HG03439 (cell line): ENCODE data around the gene CTAGE4.
"Not testable (repeated sequence)": the region's sequence is repeated elsewhere in the genome, so short reads cannot be mapped to it uniquely, and the experiment has no call there.

Experiments used
- ATAC-seq: cut with Tn5 transposase; IDR thresholded peaks from one replicate; pipeline ENCODE4 v1.9.1; 2021; ENCODE audit warnings: mild to moderate bottlenecking, moderate library complexity; ENCODE audit not compliant: unreplicated experiment

The CTAGE4 gene, protein sequence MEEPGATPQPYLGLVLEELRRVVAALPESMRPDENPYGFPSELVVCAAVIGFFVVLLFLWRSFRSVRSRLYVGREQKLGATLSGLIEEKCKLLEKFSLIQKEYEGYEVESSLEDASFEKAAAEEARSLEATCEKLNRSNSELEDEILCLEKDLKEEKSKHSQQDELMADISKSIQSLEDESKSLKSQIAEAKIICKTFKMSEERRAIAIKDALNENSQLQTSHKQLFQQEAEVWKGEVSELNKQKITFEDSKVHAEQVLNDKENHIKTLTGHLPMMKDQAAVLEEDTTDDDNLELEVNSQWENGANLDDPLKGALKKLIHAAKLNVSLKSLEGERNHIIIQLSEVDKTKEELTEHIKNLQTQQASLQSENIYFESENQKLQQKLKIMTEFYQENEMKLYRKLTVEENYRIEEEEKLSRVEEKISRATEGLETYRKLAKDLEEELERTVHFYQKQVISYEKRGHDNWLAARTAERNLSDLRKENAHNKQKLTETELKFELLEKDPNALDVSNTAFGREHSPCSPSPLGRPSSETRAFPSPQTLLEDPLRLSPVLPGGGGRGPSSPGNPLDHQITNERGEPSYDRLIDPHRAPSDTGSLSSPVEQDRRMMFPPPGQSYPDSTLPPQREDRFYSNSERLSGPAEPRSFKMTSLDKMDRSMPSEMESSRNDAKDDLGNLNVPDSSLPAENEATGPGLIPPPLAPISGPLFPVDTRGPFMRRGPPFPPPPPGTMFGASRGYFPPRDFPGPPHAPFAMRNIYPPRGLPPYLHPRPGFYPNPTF

DNA sequence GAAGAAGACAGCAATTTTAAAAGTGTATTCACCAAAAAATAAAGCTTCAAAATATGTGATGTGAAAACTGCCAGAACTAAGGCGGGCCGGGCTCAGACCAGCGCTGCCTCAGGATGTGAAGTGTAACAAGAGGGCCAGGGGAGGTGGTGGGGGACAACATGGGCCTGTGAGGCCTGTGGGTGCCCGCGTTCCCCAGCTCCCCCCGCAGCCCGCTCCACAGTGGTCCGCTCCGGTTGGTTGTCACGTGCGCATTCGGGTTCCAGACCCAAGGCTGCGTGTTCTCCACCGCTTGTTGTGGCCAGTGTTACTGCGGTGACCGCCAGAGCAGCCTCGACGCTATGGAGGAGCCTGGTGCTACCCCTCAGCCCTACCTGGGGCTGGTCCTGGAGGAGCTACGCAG lies at the start of gene CTAGE4:
CTAGE4 (plus strand) TSS at position 301 of the 400 bp plus-strand sequence; CDS start at position 339, 38 bp downstream.
- not testable (repeated sequence) for ATAC-seq

DNA sequence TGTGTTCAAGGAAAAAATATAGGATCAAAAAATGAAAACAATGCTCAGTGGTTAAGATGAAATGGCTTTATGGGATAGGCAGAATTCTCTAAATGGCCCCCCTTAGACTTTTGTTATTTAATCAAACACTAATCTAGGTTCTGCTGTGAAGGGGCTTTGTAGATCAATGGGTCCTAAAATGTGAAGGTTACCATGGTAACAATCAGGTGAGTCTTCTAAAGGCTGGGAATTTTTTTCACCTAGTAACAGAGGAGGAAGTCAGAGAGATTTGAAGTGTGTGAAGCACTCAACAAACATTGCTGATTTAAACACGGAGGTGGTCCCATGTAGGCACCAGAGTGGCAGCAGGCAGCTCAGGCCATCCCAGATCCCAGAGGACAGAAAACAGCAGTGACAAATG lies 49.1 kb upstream of the CTAGE4 start:
- ATAC-seq = no peak

DNA sequence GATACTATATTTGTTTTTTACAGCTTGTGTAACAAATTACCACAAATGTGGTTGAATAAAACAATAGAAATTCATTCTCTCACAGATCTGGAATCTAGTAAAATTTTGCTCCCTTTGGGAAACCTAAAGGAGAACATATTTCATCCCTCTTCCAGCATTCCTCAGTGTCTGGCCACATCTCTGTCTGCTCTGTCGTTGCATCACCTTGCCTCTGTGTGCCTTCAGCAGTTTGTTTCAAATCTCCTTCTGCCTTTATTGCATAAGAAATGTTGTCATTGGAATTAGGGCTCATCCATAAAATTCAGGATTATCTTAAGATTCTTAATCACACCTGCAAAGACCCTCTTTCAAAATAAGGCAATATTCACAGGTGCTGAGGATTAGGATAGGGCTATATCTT lies 45.8 kb upstream of the CTAGE4 start:
- ATAC-seq = no peak

- no peak for ATAC-seq
Measured at GRCh38 chr7:144142187-144142586, 41.1 kb upstream of the CTAGE4 start.

DNA sequence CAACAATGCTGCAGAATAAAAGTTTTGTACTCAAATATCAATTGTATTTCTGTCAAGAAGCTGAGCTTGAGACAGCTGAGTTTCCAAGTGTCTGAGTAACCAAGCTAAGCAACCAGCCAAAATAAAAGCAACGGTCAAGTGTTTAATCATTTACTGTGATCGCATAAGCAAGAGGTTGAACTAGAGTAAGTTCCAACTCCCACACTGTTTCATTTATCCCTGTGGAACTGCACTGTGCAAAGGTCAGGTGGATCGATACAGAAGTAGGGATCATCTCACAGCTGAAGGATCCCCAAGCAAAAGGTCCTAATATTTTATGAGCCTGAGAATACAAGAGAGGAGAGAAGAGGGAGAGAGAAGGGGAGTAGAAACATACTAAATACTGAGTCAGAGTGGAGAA lies 38.8 kb upstream of the CTAGE4 start:
- ATAC-seq = no peak

- no peak for ATAC-seq
Measured at GRCh38 chr7:144148224-144148827, 34.9 kb upstream of the CTAGE4 start.

DNA sequence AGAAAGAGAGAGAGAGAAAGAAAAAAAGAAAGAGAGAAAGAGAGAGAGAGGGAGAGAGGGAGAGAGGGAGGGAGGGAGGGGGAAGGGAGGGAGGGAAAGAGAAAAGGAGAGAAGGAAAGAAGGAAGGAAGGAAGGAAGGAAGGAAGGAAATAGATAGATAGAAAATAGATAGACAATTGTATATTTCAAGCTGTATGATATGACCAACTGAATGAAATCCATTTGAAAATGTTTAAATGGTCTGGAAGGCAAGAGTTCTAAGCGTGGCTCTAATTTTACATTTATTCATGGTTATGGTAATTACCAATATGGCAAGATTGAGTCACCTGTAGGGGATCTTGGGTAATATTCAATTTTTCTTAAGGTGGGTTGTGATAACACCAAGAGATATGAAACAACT lies 24.4 kb upstream of the CTAGE4 start:
- ATAC-seq = no peak

DNA sequence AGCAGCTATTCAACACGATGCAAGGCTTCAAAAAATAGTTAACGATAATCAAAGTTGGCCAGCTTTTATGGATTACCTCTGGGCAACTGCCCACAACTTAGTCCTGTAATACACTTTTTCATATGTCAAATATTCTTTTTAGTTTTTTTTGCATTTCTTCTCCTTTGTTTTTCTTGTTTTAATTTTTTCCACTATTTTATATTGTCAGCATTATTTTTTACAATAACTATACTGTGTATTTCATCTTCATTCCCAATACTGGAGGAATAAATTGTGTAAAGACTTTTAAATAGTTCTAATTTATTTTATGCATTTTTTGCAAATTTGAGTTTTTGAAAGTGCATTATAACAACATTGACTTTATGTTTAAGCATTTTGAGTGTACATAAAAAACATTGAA lies 18.5 kb upstream of the CTAGE4 start:
- ATAC-seq = no peak

GRCh38 chr7:144171594-144172350 lies 11.5 kb upstream of the CTAGE4 start:
- not testable (repeated sequence) for ATAC-seq

- no peak for ATAC-seq
Measured at GRCh38 chr7:144174613-144175012, 8.7 kb upstream of the CTAGE4 start.

GRCh38 chr7:144178380-144179164 lies 4.7 kb upstream of the CTAGE4 start:
- peak; percentile 100 for ATAC-seq

DNA sequence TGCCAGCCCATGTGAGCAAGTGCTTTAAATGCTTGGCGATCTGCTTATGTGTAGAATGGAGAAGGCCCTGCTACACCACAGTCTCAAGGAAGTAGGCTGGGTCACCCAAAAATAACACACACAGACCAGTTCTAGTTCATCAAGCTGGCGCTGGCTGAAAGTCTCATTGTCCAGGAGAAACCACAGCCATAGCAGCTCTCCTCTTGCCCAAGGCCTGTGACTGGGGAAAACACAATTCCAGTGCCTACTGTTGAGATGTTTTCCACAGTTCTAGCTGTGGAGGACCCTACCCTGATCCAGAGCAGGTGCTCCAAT lies 4.1 kb upstream of the CTAGE4 start:
- not testable (repeated sequence) for ATAC-seq

- ATAC-seq = not testable (repeated sequence)
Measured at GRCh38 chr7:144187848-144188247, 4.6 kb downstream of the CTAGE4 start.

DNA sequence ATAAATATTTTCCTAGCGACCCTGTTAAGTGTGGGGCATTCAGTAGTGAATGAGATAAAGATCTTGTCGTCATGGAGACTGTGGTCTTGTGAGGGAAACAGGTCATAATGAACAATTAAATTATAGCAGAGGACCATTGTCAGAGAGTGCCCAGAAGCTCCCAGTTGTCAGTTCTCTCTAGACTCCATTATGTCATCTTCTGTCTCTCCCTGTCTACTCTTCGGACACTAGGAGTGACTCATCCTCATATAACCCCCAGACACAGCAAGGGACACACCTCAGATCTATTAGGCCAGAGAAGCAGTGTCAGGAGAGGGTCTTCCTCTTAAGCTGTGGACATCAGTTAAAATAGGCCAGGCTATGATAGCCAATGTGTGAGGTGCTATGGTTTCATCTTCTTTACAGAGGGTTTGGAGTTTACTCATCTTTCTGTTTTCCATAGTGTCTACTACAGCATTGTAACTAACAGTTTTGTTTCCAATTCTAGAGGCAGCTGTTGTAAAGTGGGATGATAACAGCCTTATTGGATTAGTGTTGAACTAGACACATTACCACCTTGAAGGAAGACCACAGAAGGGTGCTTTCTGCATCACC lies 5.4 kb downstream of the CTAGE4 start:
- ATAC-seq = not testable (repeated sequence)

- ATAC-seq = not testable (repeated sequence)
Measured at GRCh38 chr7:144193782-144194181, 10.5 kb downstream of the CTAGE4 start.

DNA sequence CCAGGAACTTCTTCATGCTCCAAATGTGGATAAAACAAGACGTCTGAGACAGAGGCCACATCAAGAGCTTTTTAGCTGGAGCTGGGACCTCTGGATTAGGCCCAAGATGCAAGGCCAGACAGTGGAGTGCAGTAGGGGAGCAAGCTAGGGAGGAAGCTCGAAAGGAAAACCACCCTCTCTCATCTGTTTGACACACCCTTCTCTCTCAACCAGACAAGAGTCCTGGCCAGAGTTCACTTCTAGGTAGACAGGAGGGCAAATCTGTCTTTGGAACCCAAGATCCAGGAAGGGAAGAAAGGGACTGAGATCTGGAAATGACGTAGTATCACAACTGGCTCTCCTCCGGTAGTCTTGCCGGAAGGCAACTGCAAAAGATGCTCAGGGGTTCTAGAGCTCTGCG lies 11.2 kb downstream of the CTAGE4 start:
- ATAC-seq = not testable (repeated sequence)

GRCh38 chr7:144195212-144195872 lies 12.1 kb downstream of the CTAGE4 start, which contains the start of gene ARHGEF35:
ARHGEF35 (minus strand) TSS chr7:144195833; CDS start chr7:144188383, 7,450 bp downstream.
- ATAC-seq = peak; percentile 69

DNA sequence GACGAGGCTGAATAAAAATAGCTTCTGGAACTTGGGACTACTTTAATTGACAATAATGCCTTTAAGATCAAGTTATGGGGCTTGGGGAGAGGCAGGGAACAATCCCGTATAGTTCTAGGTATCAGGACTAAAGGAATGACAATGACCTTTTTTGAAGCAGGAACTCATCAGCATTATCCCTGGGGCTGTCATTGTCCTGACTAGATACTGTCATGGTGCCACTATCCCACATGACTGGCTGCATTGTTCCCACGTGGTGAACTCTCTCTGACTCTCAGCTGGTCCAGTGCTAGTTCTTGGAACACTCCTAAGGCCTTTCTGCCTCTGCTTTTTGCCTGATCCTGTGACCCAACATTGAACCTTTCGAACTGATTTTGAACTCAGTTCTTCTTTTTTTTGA lies 15.7 kb downstream of the CTAGE4 start:
- ATAC-seq = not testable (repeated sequence)

GRCh38 chr7:144201978-144202377 lies 18.7 kb downstream of the CTAGE4 start:
- ATAC-seq = not testable (repeated sequence)
